ENCODE data around the gene RS1.

RS1 gene

DNA sequence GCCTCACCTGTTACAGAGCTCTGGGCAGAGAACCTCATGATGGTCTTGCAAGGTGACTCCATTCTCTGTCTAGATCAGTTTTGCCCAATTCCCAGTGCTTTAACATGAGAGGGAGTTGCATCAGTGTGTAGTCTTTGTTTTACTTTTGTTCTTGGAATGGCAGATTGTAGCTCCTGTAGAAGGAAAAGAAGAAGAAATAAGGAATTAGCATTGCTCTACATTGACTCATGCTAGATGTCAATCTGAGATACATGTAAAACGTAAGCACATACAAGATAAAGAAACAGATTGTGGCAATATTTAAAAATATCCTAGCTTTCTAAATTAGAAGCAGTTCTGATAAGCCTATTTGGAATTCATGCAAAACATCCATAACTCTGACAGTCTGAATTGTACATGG, 19.5 kb upstream of the RS1 start:
- no peak for FAIRE-seq
- TF ChIP-seq POLR2AphosphoS5 (IDR thresholded peaks at IDR 0.05; ENCODE audit: low read depth, low read length) (no peak), POLR2A (IDR thresholded peaks at IDR 0.05; ENCODE audit: low read depth, low read length) (no peak), TAF1 (IDR thresholded peaks at IDR 0.05; ENCODE audit: borderline replicate concordance, low read depth, low read length) (no peak)

DNA sequence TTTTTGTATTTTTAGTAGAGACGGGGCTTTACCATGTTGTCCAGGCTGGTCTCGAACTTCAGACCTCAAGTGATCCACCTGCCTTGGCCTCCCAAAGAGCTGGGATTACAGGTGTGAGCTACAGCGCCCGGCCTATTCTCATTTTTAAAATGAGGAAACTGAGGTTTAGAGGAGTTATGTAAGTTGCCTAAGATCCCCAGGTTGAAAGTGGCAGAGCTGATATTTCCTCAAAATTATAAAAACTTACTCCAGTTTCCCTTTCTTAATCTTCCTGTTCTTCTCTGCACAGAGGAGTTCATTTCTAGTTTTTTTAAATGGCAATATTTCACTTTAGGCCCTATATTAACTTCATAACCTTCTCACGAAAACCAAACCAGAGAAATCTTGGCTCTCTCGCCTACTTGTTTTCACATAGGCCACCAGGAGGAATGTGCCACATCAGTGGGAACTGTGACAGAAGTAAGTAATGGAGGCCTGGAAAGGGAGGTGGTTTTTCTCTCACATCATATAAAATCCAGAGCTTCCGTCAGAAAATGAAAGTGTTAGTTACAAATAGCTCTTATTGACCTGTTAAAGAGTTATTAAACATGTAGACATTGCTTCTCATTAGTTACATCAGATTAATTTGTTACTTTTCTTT, 16.1 kb upstream of the RS1 start:
- DNase-seq (ENCODE audit: insufficient read length) (no peak), FAIRE-seq (no peak)
- no peak for TF ChIP-seq TAF1 (IDR thresholded peaks at IDR 0.05; ENCODE audit: borderline replicate concordance, low read depth, low read length)
- TF ChIP-seq POLR2AphosphoS5 (IDR thresholded peaks at IDR 0.05; ENCODE audit: low read depth, low read length), result no peak
- no peak for TF ChIP-seq POLR2A (IDR thresholded peaks at IDR 0.05; ENCODE audit: low read depth, low read length)

More for the DNA sequence above, 19.5 kb upstream of the RS1 start:
- DNase-seq (ENCODE audit: insufficient read length), result no peak

DNA sequence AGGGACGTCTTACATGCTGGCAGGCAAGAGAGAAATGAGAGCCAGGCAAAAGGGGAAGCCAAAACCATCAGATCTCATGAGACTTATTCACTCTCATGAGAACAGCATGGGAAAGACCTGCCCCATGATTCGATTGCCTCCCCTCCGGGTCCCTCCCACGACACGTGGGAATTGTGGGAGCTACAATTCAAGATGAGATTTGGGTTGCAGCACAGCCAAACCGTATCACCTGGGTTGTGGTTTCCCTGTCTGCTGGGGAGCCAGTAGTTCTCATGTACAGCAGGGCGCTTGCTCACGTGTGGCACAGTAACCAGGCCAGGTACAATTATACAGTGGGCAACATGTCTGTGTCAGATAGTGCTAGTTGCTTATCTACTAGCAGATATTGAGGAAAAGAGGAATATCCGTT, 11.1 kb upstream of the RS1 start:
- no peak for FAIRE-seq
- no peak for DNase-seq (ENCODE audit: insufficient read length)
- TF ChIP-seq POLR2A (IDR thresholded peaks at IDR 0.05; ENCODE audit: low read depth, low read length), result no peak
- TF ChIP-seq POLR2AphosphoS5 (IDR thresholded peaks at IDR 0.05; ENCODE audit: low read depth, low read length), result no peak
- TF ChIP-seq TAF1 (IDR thresholded peaks at IDR 0.05; ENCODE audit: borderline replicate concordance, low read depth, low read length), result no peak

DNA sequence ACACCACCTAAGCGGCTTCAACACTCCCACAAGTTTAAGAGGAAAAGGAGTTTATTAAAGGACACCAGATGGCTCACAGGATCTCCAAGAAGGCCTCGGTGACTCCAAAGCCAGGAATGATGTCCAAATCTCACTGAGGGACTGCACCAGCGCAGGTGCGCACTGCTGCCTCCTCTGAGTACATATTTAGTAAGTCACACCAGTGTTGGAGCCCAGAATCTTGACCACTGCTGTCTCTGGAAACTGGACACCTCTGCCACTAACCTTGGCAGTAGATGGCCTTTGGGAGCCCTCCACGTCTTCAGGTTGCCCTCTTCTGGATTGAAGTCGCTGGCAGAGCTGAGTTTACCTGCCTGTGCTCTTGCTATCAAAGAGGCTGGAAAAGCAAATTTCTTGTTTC, 10.1 kb upstream of the RS1 start:
- FAIRE-seq (no peak), DNase-seq (ENCODE audit: insufficient read length) (no peak)
- no peak for TF ChIP-seq POLR2AphosphoS5 (IDR thresholded peaks at IDR 0.05; ENCODE audit: low read depth, low read length)
- no peak for TF ChIP-seq POLR2A (IDR thresholded peaks at IDR 0.05; ENCODE audit: low read depth, low read length)
- no peak for TF ChIP-seq TAF1 (IDR thresholded peaks at IDR 0.05; ENCODE audit: borderline replicate concordance, low read depth, low read length)

DNA sequence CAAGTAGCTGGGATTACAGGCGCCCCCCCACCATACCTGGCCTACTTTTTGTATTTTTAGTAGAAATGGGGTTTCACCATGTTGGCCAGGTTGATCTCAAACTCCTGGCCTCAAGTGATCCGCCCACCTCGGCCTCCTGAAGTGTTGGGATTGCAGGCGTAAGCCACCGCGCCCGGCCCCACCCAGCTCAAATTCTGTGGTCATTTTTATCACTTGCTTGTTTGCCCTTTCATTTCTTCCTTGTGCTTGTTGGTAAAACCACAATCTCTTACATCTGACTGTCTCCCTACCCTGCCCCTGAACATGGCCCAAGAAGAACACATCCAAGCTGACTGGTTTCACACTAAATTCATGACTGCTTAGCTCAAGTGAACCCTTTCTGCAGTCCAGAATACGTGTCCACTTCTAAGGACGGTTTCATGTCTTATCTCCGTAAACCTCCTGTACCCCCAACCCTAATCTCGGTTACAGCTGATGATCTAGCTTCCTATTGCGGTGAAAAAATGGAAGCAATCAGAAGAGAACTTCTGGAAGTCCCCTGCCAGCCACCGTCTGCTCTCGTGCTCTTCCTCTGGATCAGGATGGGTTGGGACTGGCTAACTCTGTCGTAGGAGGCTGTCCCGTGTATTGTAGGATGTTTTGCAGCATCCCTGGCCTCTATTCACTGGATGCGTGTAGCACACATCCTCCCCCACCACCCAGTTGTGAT, 5.4 kb upstream of the RS1 start:
- FAIRE-seq (no peak), DNase-seq (ENCODE audit: insufficient read length) (no peak)
- TF ChIP-seq TAF1 (IDR thresholded peaks at IDR 0.05; ENCODE audit: borderline replicate concordance, low read depth, low read length) (no peak), POLR2AphosphoS5 (IDR thresholded peaks at IDR 0.05; ENCODE audit: low read depth, low read length) (no peak), POLR2A (IDR thresholded peaks at IDR 0.05; ENCODE audit: low read depth, low read length) (no peak)

DNA sequence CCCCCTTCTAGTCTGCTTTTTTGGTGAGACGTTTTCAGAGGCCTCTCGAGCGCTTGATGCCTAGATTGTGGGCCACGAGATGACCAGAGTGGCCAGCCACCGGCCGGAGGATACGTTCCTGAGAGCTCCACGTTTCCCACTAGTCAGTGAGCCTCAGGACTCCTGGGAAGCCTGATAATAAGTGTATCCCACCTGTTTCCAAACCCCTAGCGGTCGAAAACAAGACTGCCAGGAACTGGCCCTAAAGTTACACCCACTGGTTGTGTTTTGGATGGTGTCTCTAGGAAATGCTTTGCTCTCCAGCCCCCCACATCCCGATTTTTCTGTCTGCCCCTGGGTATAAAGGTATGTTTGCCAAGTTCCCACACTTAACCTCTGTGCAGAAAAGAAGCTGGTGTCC, 4.6 kb upstream of the RS1 start:
- TF ChIP-seq TAF1 (IDR thresholded peaks at IDR 0.05; ENCODE audit: borderline replicate concordance, low read depth, low read length), result no peak
- TF ChIP-seq POLR2A (IDR thresholded peaks at IDR 0.05; ENCODE audit: low read depth, low read length), result no peak
- TF ChIP-seq POLR2AphosphoS5 (IDR thresholded peaks at IDR 0.05; ENCODE audit: low read depth, low read length), result no peak
- FAIRE-seq (no peak), DNase-seq (ENCODE audit: insufficient read length) (no peak)

DNA sequence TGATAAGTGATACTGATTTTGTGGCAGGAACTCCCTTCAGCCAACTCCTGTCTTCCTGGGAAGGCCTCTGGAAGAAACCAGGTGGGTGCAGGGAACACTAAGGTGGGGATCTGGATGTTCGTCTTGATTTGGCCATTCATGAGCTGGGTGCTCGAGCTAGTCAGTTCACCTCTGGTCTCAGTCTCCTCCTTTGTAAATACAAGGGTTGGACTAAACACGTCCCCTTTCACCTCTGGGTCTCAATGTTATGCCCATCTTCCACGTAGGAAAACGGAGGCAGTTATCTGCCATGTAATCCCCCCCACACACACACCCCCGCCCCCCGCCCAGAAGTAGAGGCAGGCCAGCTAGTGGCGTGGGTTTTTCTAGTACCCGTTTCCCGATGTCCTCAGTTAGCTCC, 4.1 kb upstream of the RS1 start:
- DNase-seq (ENCODE audit: insufficient read length) (no peak), FAIRE-seq (peak; percentile 51)

DNA sequence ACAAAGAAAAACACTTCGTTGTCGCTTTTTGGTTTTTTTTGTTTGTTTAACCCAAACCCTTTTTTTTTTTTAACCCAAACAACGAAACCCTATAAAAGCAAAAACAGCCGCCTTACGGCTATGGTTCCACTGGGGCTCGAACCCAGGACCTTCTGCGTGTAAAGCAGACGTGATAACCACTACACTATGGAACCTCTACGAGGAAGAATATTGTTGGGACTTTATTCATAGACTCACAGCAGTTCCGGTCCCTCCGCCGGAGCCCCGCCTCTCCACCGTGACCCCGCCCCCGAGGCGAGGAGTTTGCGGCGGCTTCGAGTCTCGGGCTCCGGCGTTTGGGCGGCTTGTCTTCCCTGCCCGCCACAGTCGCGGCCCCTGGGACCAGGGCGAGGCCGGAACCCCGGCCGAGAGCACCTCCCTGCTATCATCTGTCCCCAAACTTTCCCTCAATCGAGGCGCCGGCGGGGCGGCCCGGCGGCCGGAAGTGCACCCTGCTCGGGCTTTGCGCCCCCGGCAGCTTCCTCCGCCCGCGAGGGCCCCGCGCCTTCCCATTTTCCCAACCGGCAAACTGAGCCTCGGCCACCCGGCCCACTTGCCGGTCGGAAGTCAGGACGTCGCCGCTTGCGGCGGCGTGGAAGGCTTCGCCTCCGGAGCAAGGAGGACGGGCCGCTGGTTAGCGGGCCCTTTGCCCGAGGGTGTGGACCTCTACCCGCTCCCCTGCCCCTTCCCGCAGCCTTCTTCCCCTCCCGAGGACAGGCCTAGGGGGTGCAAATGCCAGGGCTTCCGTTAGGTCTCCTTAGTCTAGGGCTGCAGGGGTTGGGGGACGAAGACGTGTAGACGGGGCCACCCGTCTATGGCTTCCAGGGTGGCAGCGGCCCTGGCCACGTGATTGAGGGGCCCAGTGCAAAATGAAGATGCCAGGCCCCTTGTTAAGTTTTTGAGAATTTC, 3.2 kb upstream of the RS1 start:
- DNase-seq (ENCODE audit: insufficient read length) (peak; percentile 67), FAIRE-seq (peak; percentile 66)
- TF ChIP-seq POLR2A (IDR thresholded peaks at IDR 0.05; ENCODE audit: low read depth, low read length), result peak; percentile 22; the same call in 1 of the 2 replicates
- no peak for TF ChIP-seq POLR2AphosphoS5 (IDR thresholded peaks at IDR 0.05; ENCODE audit: low read depth, low read length)
- no peak for TF ChIP-seq TAF1 (IDR thresholded peaks at IDR 0.05; ENCODE audit: borderline replicate concordance, low read depth, low read length)

More for the DNA sequence above, 4.1 kb upstream of the RS1 start:
- TF ChIP-seq POLR2AphosphoS5 (IDR thresholded peaks at IDR 0.05; ENCODE audit: low read depth, low read length), result no peak
- TF ChIP-seq TAF1 (IDR thresholded peaks at IDR 0.05; ENCODE audit: borderline replicate concordance, low read depth, low read length), result no peak
- no peak for TF ChIP-seq POLR2A (IDR thresholded peaks at IDR 0.05; ENCODE audit: low read depth, low read length)

DNA sequence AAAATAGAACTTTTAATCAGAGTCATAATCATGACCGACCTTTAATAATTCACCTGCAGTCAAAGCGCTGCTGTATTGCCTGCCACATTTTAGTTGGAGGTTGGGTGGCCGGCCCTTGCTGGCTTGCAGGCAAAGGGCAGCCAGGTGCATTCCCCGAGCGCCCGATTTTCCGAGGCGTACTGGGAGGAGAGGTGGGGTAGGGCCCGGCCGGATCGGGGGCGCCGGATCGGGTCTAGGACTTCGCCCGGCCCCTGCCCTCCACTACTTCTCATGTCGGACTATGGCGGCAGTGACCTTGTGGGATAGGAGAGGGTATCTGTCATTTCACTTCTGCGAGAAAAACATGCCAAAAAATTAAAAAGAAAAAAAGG, 2.5 kb upstream of the RS1 start:
- TF ChIP-seq TAF1 (IDR thresholded peaks at IDR 0.05; ENCODE audit: borderline replicate concordance, low read depth, low read length), result no peak
- TF ChIP-seq POLR2AphosphoS5 (IDR thresholded peaks at IDR 0.05; ENCODE audit: low read depth, low read length), result no peak
- no peak for TF ChIP-seq POLR2A (IDR thresholded peaks at IDR 0.05; ENCODE audit: low read depth, low read length)
- no peak for DNase-seq (ENCODE audit: insufficient read length)
- no peak for FAIRE-seq

DNA sequence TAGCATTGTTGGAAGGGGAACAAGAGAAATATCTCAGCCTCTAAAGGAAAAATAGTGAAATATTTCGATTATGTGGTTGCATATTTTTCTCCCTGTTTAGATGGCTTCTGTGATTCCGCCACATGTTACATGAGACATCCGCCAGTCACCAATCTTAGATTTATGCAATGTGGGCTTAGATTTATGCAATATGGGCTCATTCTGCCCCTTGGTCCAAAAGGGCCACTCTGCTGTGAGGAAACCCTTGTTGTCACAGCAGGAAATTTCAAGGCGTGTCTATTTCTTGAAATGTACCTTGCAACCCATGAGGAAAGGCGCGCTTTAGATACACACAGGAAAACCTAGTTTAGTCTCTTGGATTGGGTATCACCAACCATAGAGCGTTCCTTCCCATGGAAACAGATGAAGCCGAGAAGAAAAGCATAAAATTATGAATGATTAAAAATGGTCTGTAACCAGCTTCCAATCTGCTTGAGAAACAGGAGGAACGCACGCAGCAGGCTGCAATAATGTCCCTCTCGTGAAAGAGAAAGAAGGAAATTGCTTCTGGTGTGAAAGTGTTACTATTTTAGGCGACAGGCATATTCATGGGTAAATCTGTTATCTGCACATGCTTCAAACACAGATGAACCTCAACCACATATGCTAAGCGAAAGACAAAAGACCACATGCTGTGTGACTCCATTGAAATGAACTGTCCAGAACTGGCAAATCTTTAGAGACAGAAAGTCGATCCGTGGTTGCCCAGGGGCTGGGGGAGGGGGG, 3.7 kb downstream of the RS1 start:
- peak; percentile 56 for FAIRE-seq
- TF ChIP-seq POLR2AphosphoS5 (IDR thresholded peaks at IDR 0.05; ENCODE audit: low read depth, low read length) (no peak), POLR2A (IDR thresholded peaks at IDR 0.05; ENCODE audit: low read depth, low read length) (no peak), TAF1 (IDR thresholded peaks at IDR 0.05; ENCODE audit: borderline replicate concordance, low read depth, low read length) (no peak)
- no peak for DNase-seq (ENCODE audit: insufficient read length)

DNA sequence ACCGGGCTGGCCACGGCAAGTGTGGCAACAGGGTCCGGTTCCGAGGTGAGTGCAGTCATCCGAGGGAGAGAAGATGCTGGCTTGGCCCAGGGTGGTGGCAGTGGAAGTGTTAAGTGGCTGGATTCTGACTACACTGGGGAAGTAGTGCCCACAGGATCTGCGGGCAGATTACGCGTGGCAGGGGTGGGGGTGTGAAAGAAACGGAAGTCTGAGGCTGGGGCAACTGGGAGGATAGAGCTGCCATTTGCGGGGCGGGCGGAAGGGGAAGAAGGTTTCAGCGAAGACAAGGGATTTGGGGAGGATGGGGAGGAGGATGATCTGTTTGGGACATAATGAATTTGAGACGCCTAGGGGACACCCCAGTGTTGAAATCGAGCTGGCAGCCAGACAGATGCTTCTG, 5.3 kb downstream of the RS1 start:
- TF ChIP-seq POLR2A (IDR thresholded peaks at IDR 0.05; ENCODE audit: low read depth, low read length), result no peak
- FAIRE-seq (no peak), DNase-seq (ENCODE audit: insufficient read length) (no peak)

All from GM12892 (cell line).